A673 (cell line): ENCODE data around the gene TMEM44.

Experiments used
- CTCF ChIP-seq: fragments of 300-800, 200-600 bp; sonication (generic); conservative IDR thresholded peaks from 2 replicates; pipeline ENCODE4 v1.5.1; 2017; ENCODE audit warnings: low read depth, mild to moderate bottlenecking, antibody characterized with exemption, low read length, moderate library complexity, mixed read lengths
- EZH2 ChIP-seq: fragments of 200-600 bp; sonication (generic); IDR thresholded peaks from 2 replicates; pipeline ENCODE4 v1.6.1; 2017; ENCODE audit warnings: borderline replicate concordance, low read depth, mild to moderate bottlenecking, mixed read lengths, antibody characterized with exemption, low read length; ENCODE audit not compliant: poor library complexity, severe bottlenecking

GRCh38 chr3:194637066-194637465 lies 3.8 kb upstream of the TMEM44 start:
- no peak for TF ChIP-seq CTCF
- TF ChIP-seq EZH2, result no peak
